A673 (cell line): ENCODE results near the gene CCDC6.
"Not testable (repeated sequence)": the region's sequence is repeated elsewhere in the genome, so short reads cannot be mapped to it uniquely, and the experiment has no call there.

ENCODE experiments used
- CTCF ChIP-seq: fragments of 300-800, 200-600 bp; sonication (generic); conservative IDR thresholded peaks from 2 replicates; pipeline ENCODE4 v1.5.1; 2017; ENCODE audit warnings: low read depth, mild to moderate bottlenecking, antibody characterized with exemption, low read length, moderate library complexity, mixed read lengths
- EZH2 ChIP-seq: fragments of 200-600 bp; sonication (generic); IDR thresholded peaks from 2 replicates; pipeline ENCODE4 v1.6.1; 2017; ENCODE audit warnings: borderline replicate concordance, low read depth, mild to moderate bottlenecking, mixed read lengths, antibody characterized with exemption, low read length; ENCODE audit not compliant: poor library complexity, severe bottlenecking

GRCh38 chr10:59876208-59876607, 30.1 kb downstream of the CCDC6 start:
- not testable (repeated sequence) for TF ChIP-seq EZH2, CTCF
